Measurements from ENCODE around the gene TGFB1.

The TGFB1 gene

GRCh38 chr19:41369769-41370168 lies 16.0 kb upstream of the TGFB1 start:
- TF ChIP-seq CTCF (IDR thresholded peaks at IDR 0.05; ENCODE audit: low read depth, low read length, missing control alignments) = no peak
- DNase-seq (ENCODE audit: low read depth) = no peak
- H3K4me3 ChIP-seq (ENCODE audit: low read depth, low read length) = no peak overlapping the region

- DNase-seq (ENCODE audit: low read depth) = no peak
- H3K4me3 ChIP-seq (ENCODE audit: low read depth, low read length) = no peak overlapping the region
- no peak for TF ChIP-seq CTCF (IDR thresholded peaks at IDR 0.05; ENCODE audit: low read depth, low read length, missing control alignments)
These were observed 14.2 kb upstream of the TGFB1 start for GRCh38 chr19:41367848-41368301.

- DNase-seq (ENCODE audit: low read depth) = no peak
- peak; percentile 62 for TF ChIP-seq CTCF (IDR thresholded peaks at IDR 0.05; ENCODE audit: low read depth, low read length, missing control alignments)
- H3K4me3 ChIP-seq (ENCODE audit: low read depth, low read length) = no peak overlapping the region
These were observed 12.4 kb upstream of the TGFB1 start for GRCh38 chr19:41366089-41366488.

- TF ChIP-seq CTCF (IDR thresholded peaks at IDR 0.05; ENCODE audit: low read depth, low read length, missing control alignments) = no peak
- peak overlapping the region; percentile 73 for H3K4me3 ChIP-seq (ENCODE audit: low read depth, low read length)
- DNase-seq (ENCODE audit: low read depth) = no peak
These were observed 11.0 kb upstream of the TGFB1 start for GRCh38 chr19:41364524-41365391.

- H3K4me3 ChIP-seq (ENCODE audit: low read depth, low read length) = peak within 1 kb of the TSS; percentile 73
- TF ChIP-seq CTCF (IDR thresholded peaks at IDR 0.05; ENCODE audit: low read depth, low read length, missing control alignments) = no peak
- peak; percentile 97 for DNase-seq (ENCODE audit: low read depth)
These were observed 10.2 kb upstream of the TGFB1 start, which contains the start of gene B9D2 for GRCh38 chr19:41363753-41364523. B9D2 (minus strand) TSS chr19:41364149; CDS start chr19:41363519, 630 bp downstream.

GRCh38 chr19:41363371-41363752 lies 9.6 kb upstream of the TGFB1 start:
- DNase-seq (ENCODE audit: low read depth) = no peak
- no peak for TF ChIP-seq CTCF (IDR thresholded peaks at IDR 0.05; ENCODE audit: low read depth, low read length, missing control alignments)
- peak overlapping the region; percentile 73 for H3K4me3 ChIP-seq (ENCODE audit: low read depth, low read length)
